SK-N-SH treated with all-trans-retinoic acid at 6 μM for 48 hours (cell line): Measurements from ENCODE around the gene PDAP1.

Experiments
- ATAC-seq: fragments of 200-7000 bp; cut with Tn5 transposase; 3 replicates; pipeline ENCODE4 v1.9.1; 2020; ENCODE audit warnings: mild to moderate bottlenecking, moderate library complexity
- ARNTL ChIP-seq: fragments of 450-650 bp; formaldehyde crosslinking; IDR thresholded peaks from 2 replicates; pipeline ENCODE4 v1.5.0; 2020; ENCODE audit warnings: low read depth, mild to moderate bottlenecking, moderate library complexity, borderline replicate concordance
- BACH2 ChIP-seq: fragments of 250-450 bp; sonication (Bioruptor Pico); IDR thresholded peaks from 2 replicates; pipeline ENCODE4 v1.9.0; 2021; ENCODE audit warnings: mild to moderate bottlenecking, borderline replicate concordance
- CREB5 ChIP-seq: fragments of 250-450 bp; sonication (Bioruptor Pico); IDR thresholded peaks from 2 replicates; pipeline ENCODE4 v1.5.1; 2020; ENCODE audit warnings: low read depth, mild to moderate bottlenecking, moderate library complexity
- CSDC2 ChIP-seq: fragments of 250-450 bp; sonication (Bioruptor Pico); IDR thresholded peaks from 2 replicates; pipeline ENCODE4 v1.5.0; 2020; ENCODE audit warnings: mild to moderate bottlenecking, moderate library complexity
- CSRNP3 ChIP-seq: fragments of 250-450 bp; sonication (Bioruptor Pico); IDR thresholded peaks from 2 replicates; pipeline ENCODE4 v1.5.1; 2021; ENCODE audit warnings: mild to moderate bottlenecking, moderate library complexity
- ESRRG ChIP-seq: fragments of 250-450 bp; sonication (Bioruptor Pico); IDR thresholded peaks from 2 replicates; pipeline ENCODE4 v1.6.1; 2021; ENCODE audit warnings: mild to moderate bottlenecking
- GLIS3 ChIP-seq: fragments of 250-450 bp; sonication (Bioruptor Pico); IDR thresholded peaks from 2 replicates; pipeline ENCODE4 v1.5.0; 2020; ENCODE audit warnings: mild to moderate bottlenecking, moderate library complexity
- ISL1 ChIP-seq: fragments of 250-450 bp; sonication (Bioruptor Pico); IDR thresholded peaks from 2 replicates; pipeline ENCODE4 v2.1.2; 2022; ENCODE audit warnings: mild to moderate bottlenecking, moderate library complexity
- PATZ1 ChIP-seq: fragments of 250-450 bp; sonication (Bioruptor Pico); IDR thresholded peaks from 2 replicates; pipeline ENCODE4 v1.8.0; 2020; ENCODE audit warnings: mild to moderate bottlenecking, moderate library complexity, borderline replicate concordance
- RARB ChIP-seq: fragments of 250-450 bp; sonication (Bioruptor Pico); IDR thresholded peaks from 2 replicates; pipeline ENCODE4 v1.8.0; 2021; ENCODE audit warnings: mild to moderate bottlenecking, moderate library complexity
- SNAI2 ChIP-seq: fragments of 250-450 bp; sonication (Bioruptor Pico); IDR thresholded peaks from 2 replicates; pipeline ENCODE4 v1.5.0; 2020; ENCODE audit warnings: mild to moderate bottlenecking, moderate library complexity
- TCF4 ChIP-seq: fragments of 250-450 bp; sonication (Bioruptor Pico); IDR thresholded peaks from 2 replicates; pipeline ENCODE4 v1.8.0; 2021; ENCODE audit warnings: mild to moderate bottlenecking, moderate library complexity, borderline replicate concordance
- TOX ChIP-seq: fragments of 250-450 bp; sonication (Bioruptor Pico); IDR thresholded peaks from 2 replicates; pipeline ENCODE4 v1.8.0; 2021; ENCODE audit warnings: mild to moderate bottlenecking, moderate library complexity, borderline replicate concordance
- TSHZ2 ChIP-seq: fragments of 250-450 bp; sonication (Bioruptor Pico); IDR thresholded peaks from 2 replicates; pipeline ENCODE4 v1.5.0; 2020; ENCODE audit warnings: mild to moderate bottlenecking, moderate library complexity
- ZC3H10 ChIP-seq: fragments of 250-450 bp; sonication (Bioruptor Pico); IDR thresholded peaks from 2 replicates; pipeline ENCODE4 v1.5.1; 2021; ENCODE audit warnings: mild to moderate bottlenecking, moderate library complexity
- ZFP30 ChIP-seq: fragments of 450-650 bp; formaldehyde crosslinking; IDR thresholded peaks from 2 replicates; pipeline ENCODE4 v1.5.0; 2022; ENCODE audit warnings: mild to moderate bottlenecking, moderate library complexity
- ZNF8 ChIP-seq: fragments of 450-650 bp; formaldehyde crosslinking; IDR thresholded peaks from 2 replicates; pipeline ENCODE4 v1.5.0; 2020; ENCODE audit warnings: mild to moderate bottlenecking, moderate library complexity

The PDAP1 gene

GRCh38 chr7:99383203-99383602 lies 25.2 kb downstream of the PDAP1 start (continued):
- TF ChIP-seq CSRNP3 (no peak), RARB (CRISPR knock-in tag) (no peak)
- TF ChIP-seq, all 23 proteins: peak for 0

GRCh38 chr7:99381664-99382075 lies 26.7 kb downstream of the PDAP1 start:
- TF ChIP-seq ZC3H10 (no peak), BACH2 (CRISPR knock-in tag) (no peak), ISL1 (no peak), TOX (CRISPR knock-in tag) (no peak)
- ATAC-seq, result no peak; the same call in 2 of the 3 replicates

- ATAC-seq, result no peak; the same call in 2 of the 3 replicates
Measured at GRCh38 chr7:99380823-99381663, 27.4 kb downstream of the PDAP1 start.

More at GRCh38 chr7:99380823-99381663, 27.4 kb downstream of the PDAP1 start:
- TF ChIP-seq BACH2 (CRISPR knock-in tag) (no peak), PATZ1 (CRISPR knock-in tag) (no peak), SNAI2 (CRISPR knock-in tag) (no peak), CREB5 (CRISPR knock-in tag) (no peak), ARNTL (no peak), ISL1 (no peak), CSDC2 (no peak), TCF4 (CRISPR knock-in tag) (no peak), ZNF8 (CRISPR knock-in tag) (no peak), ZFP30 (CRISPR knock-in tag) (no peak), CSRNP3 (no peak), GLIS3 (CRISPR knock-in tag) (no peak), ESRRG (CRISPR knock-in tag) (no peak), TSHZ2 (CRISPR knock-in tag) (no peak)
